Measurements from ENCODE around the gene CCDC196. TPM values are rescaled to one million over a fixed set of nuclear protein-coding genes. Genes with fewer than 3 reads are reported as not detected.

The CCDC196 gene
- total and polyA plus RNA-seq, 10 of the 15 experiments (the other 5 are each of a cell fraction or from before 2014, with no cell fraction given): 0.03 to 0.52 (median 0.28) TPM; not detected in 7

DNA sequence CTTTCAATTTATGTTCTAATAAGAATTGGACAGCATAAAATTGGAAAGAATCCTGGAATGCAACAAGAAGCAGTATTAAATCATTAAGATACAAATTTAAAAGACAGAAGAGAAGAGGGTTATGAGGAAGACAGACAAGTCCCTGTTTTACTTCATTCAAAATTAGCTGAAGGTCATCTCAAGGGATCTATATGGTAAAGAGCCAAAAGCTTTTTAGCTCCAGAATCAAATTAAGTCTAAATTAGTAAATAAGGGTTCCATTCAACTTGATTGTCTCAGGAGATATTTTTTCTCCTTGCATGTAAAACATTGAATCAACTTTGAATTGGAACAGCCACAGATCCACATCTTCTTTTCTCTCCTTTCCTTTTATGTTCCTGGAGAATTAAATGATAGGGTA lies 7.6 kb downstream of the CCDC196 start:
- in situ Hi-C loops (cut with MboI) (loop anchor here (10.0 kb wide), 1 partner anchor 621 kb away; no protein-coding TSS in a partner anchor), intact Hi-C loops (cut with micrococcal nuclease; ENCODE audit: unreplicated experiment) (loop anchor here (2.0 kb wide), 1 partner anchor 131 kb away; no protein-coding TSS in a partner anchor)
- no peaks in the 10 kb centered on the region for H3K27me3 ChIP-seq (replicated peaks in 1 of 2; ENCODE audit: control insufficient read depth in 2 of 2, insufficient read depth in 2 of 2, low read length in 1 of 2)
- ATAC-seq (no peak), FAIRE-seq (no peak), DNase-seq (ENCODE audit: low read depth, low spot score) (no peak)
- SMC1A ChIA-PET (ENCODE audit: uncharacterized antibody, unreplicated experiment): interaction anchor here (1.6 kb wide), 2 partner anchors 56 to 524 kb away, joined by 3 read pairs; no protein-coding TSS in a partner anchor
- RAD21 ChIA-PET (ENCODE audit: unreplicated experiment): interaction anchor here (1.2 kb wide), 1 partner anchor 131 kb away, joined by 3 read pairs; no protein-coding TSS in a partner anchor
- POLR2A ChIA-PET: no interaction called here
- no peak overlapping the region for H2AFZ ChIP-seq (ENCODE audit: control insufficient read depth, low read depth, low read length)
- no peaks in the 10 kb centered on the region for H3K79me2 ChIP-seq (ENCODE audit: control insufficient read depth, insufficient read depth, low read length)
- no peak overlapping the region for H3K9ac ChIP-seq (ENCODE audit: control insufficient read depth, insufficient read depth, low read length)
- no peak overlapping the region for H3K4me2 ChIP-seq (ENCODE audit: control insufficient read depth, insufficient read depth)
- no peaks in the 10 kb centered on the region for H3K36me3 ChIP-seq (ENCODE audit: control insufficient read depth in 2 of 2, insufficient read depth in 2 of 2, low read length in 1 of 2)
- no peak overlapping the region for H3K4me3 ChIP-seq
- H3K9me3 ChIP-seq (replicated peaks; ENCODE audit: control insufficient read depth, insufficient read depth, low read length): no peaks in the 10 kb centered on the region
- H4K20me1 ChIP-seq (ENCODE audit: control insufficient read depth, insufficient read depth): no peaks in the 10 kb centered on the region
- CTCF ChIA-PET: interaction anchor here (0.6 to 1.3 kb wide), 2 partner anchors 340 to 792 kb away, joined by 3 read pairs; no protein-coding TSS in a partner anchor
- BruUV-seq (replicated peaks): no TSS peak
- no peak overlapping the region for H3K27ac ChIP-seq (ENCODE audit: control insufficient read depth, insufficient read depth)
- TF ChIP-seq GATAD2B (conservative IDR thresholded peaks at IDR 0.05; ENCODE audit: low read depth): no peak
- TF ChIP-seq NR2F1 (conservative IDR thresholded peaks at IDR 0.05): no peak
- no peak for TF ChIP-seq BACH1 (IDR thresholded peaks at IDR 0.05; ENCODE audit: borderline replicate concordance)
- no peak for TF ChIP-seq RELA (IDR thresholded peaks at IDR 0.05; ENCODE audit: borderline replicate concordance, partially characterized antibody)
- TF ChIP-seq SREBF1 (IDR thresholded peaks at IDR 0.05; ENCODE audit: low read length): no peak
- TF ChIP-seq, protein P1, sequence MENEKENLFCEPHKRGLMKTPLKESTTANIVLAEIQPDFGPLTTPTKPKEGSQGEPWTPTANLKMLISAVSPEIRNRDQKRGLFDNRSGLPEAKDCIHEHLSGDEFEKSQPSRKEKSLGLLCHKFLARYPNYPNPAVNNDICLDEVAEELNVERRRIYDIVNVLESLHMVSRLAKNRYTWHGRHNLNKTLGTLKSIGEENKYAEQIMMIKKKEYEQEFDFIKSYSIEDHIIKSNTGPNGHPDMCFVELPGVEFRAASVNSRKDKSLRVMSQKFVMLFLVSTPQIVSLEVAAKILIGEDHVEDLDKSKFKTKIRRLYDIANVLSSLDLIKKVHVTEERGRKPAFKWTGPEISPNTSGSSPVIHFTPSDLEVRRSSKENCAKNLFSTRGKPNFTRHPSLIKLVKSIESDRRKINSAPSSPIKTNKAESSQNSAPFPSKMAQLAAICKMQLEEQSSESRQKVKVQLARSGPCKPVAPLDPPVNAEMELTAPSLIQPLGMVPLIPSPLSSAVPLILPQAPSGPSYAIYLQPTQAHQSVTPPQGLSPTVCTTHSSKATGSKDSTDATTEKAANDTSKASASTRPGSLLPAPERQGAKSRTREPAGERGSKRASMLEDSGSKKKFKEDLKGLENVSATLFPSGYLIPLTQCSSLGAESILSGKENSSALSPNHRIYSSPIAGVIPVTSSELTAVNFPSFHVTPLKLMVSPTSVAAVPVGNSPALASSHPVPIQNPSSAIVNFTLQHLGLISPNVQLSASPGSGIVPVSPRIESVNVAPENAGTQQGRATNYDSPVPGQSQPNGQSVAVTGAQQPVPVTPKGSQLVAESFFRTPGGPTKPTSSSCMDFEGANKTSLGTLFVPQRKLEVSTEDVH (IDR thresholded peaks at IDR 0.05; ENCODE audit: low read depth, partially characterized antibody): no peak
- no peak for TF ChIP-seq KAT2A (conservative IDR thresholded peaks at IDR 0.05; ENCODE audit: control insufficient read depth, low read depth, low read length)
- TF ChIP-seq ESRRA (IDR thresholded peaks at IDR 0.05; ENCODE audit: low read length): no peak
- TF ChIP-seq MYB (IDR thresholded peaks at IDR 0.05; ENCODE audit: borderline replicate concordance, low read depth, low read length): no peak
- TF ChIP-seq ZNF384 (IDR thresholded peaks at IDR 0.05; ENCODE audit: borderline replicate concordance, low read depth, low read length): no peak
- TF ChIP-seq CHD2 (IDR thresholded peaks at IDR 0.05; ENCODE audit: borderline replicate concordance, low read depth, low read length): no peak
- peaks cover 3% of the 10 kb centered on the region; the same call in 1 of the 2 replicates for H3K4me1 ChIP-seq (ENCODE audit: control insufficient read depth, insufficient read depth, low read length)
